Measurements from ENCODE around the gene PTPRK.

- TF ChIP-seq E2F8 (IDR thresholded peaks at IDR 0.05; ENCODE audit: low read depth, partially characterized antibody) (no peak), GABPB1 (CRISPR knock-in tag; IDR thresholded peaks at IDR 0.05) (no peak), KLF10 (CRISPR knock-in tag; IDR thresholded peaks at IDR 0.05) (no peak)
- TF ChIP-seq, protein P1, sequence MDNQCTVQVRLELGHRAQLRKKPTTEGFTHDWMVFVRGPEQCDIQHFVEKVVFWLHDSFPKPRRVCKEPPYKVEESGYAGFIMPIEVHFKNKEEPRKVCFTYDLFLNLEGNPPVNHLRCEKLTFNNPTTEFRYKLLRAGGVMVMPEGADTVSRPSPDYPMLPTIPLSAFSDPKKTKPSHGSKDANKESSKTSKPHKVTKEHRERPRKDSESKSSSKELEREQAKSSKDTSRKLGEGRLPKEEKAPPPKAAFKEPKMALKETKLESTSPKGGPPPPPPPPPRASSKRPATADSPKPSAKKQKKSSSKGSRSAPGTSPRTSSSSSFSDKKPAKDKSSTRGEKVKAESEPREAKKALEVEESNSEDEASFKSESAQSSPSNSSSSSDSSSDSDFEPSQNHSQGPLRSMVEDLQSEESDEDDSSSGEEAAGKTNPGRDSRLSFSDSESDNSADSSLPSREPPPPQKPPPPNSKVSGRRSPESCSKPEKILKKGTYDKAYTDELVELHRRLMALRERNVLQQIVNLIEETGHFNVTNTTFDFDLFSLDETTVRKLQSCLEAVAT (IDR thresholded peaks at IDR 0.05) = no peak
These were observed 425.0 kb downstream of the PTPRK start for GRCh38 chr6:128095362-128095761.

Measured in K562 (cell line).